OCI-LY1 (cell line): Measurements from ENCODE around the gene METTL8.

Source experiments
- H2AFZ ChIP-seq: fragments of 200-600 bp; sonication (generic), shearing (Covaris generic); 2 replicates; pipeline ENCODE4 v1.6.0; 2014; ENCODE audit warnings: antibody characterized with exemption, mild to moderate bottlenecking, low read length
- H3F3A ChIP-seq: fragments of 200-600 bp; sonication (generic), shearing (Covaris generic); 2 replicates; pipeline ENCODE4 v1.6.0; 2014; ENCODE audit warnings: mild to moderate bottlenecking, antibody characterized with exemption, low read length, moderate library complexity; ENCODE audit not compliant: insufficient read depth
- H3K27ac ChIP-seq: fragments of 200-600 bp; sonication (generic); 2 replicates; pipeline ENCODE4 v1.5.1; 2014; ENCODE audit warnings: low read length, mixed run types, mild to moderate bottlenecking, low read depth; ENCODE audit not compliant: poor library complexity, severe bottlenecking
- H3K27me3 ChIP-seq: fragments of 200-600 bp; sonication (generic); 2 replicates; pipeline ENCODE4 v1.6.0; 2014; ENCODE audit warnings: antibody characterized with exemption, mild to moderate bottlenecking, low read length, moderate library complexity; ENCODE audit not compliant: insufficient read depth
- H3K36me3 ChIP-seq: fragments of 200-600 bp; sonication (generic); 2 replicates; pipeline ENCODE4 v1.6.1; 2014; ENCODE audit warnings: mild to moderate bottlenecking, antibody characterized with exemption, low read length, moderate library complexity, mixed read lengths; ENCODE audit not compliant: insufficient read depth
- H3K4me1 ChIP-seq: fragments of 200-600 bp; sonication (generic); 2 replicates; pipeline ENCODE4 v1.5.1; 2014; ENCODE audit warnings: mild to moderate bottlenecking, low read length, moderate library complexity; ENCODE audit not compliant: insufficient read depth, severe bottlenecking
- H3K4me2 ChIP-seq: fragments of 200-600 bp; sonication (generic), shearing (Covaris generic); 2 replicates; pipeline ENCODE4 v1.6.1; 2014; ENCODE audit warnings: low read length
- H3K4me3 ChIP-seq: fragments of 200-600 bp; sonication (generic); 2 replicates; pipeline ENCODE4 v1.5.1; 2014; ENCODE audit warnings: low read length, low read depth, mild to moderate bottlenecking, mixed read lengths; ENCODE audit not compliant: poor library complexity, severe bottlenecking
- H3K79me2 ChIP-seq: fragments of 200-600 bp; shearing (Covaris generic); 2 replicates; pipeline ENCODE4 v1.6.1; 2016; ENCODE audit warnings: mixed run types, low read length, mixed read lengths; ENCODE audit not compliant: insufficient read depth
- H3K9ac ChIP-seq: fragments of 200-600 bp; sonication (generic), shearing (Covaris generic); 2 replicates; pipeline ENCODE4 v1.6.1; 2014; ENCODE audit warnings: mild to moderate bottlenecking, low read length, mixed read lengths
- H3K9me2 ChIP-seq: fragments of 200-600 bp; sonication (generic), shearing (Covaris generic); 2 replicates; pipeline ENCODE4 v1.6.1; 2014; ENCODE audit warnings: low read depth, mild to moderate bottlenecking, low read length, mixed read lengths
- H3K9me3 ChIP-seq: fragments of 200-600 bp; shearing (Covaris generic); 2 replicates; pipeline ENCODE4 v1.6.1; 2014; ENCODE audit warnings: low read length, mixed read lengths
- H4K20me1 ChIP-seq: fragments of 200-600 bp; sonication (generic), shearing (Covaris generic); 2 replicates; pipeline ENCODE4 v1.6.0; 2016; ENCODE audit warnings: mild to moderate bottlenecking, low read length; ENCODE audit not compliant: insufficient read depth
- CTCF ChIP-seq: fragments of 200-600 bp; sonication (generic), shearing (Covaris generic); IDR thresholded peaks from 2 replicates; pipeline ENCODE4 v1.5.1; 2017; ENCODE audit warnings: mild to moderate bottlenecking, antibody characterized with exemption, low read length, moderate library complexity, mixed read lengths
- EZH2 ChIP-seq: fragments of 200-600 bp; sonication (generic), shearing (Covaris generic); IDR thresholded peaks from 2 replicates; pipeline ENCODE4 v1.8.0; 2017; ENCODE audit warnings: borderline replicate concordance, mixed run types, mild to moderate bottlenecking, antibody characterized with exemption, low read length, moderate library complexity, mixed read lengths

Gene METTL8

GRCh38 chr2:171325886-171326585, 107.8 kb downstream of the METTL8 start:
- Histone ChIP-seq H3K36me3 (no peaks in the 10 kb centered on the region), H4K20me1 (no peaks in the 10 kb centered on the region), H3K27me3 (no peaks in the 10 kb centered on the region), H3K4me1 (peaks cover 91% of the 10 kb centered on the region), H3F3A (peaks cover 11% of the 10 kb centered on the region; the same call in 1 of the 2 replicates), H3K27ac (peak overlapping the region; percentile 98), H3K4me3 (peak overlapping the region; percentile 7), H3K9me2 (no peaks in the 10 kb centered on the region), H3K9me3 (no peaks in the 10 kb centered on the region), H3K4me2 (peak overlapping the region; percentile 57), H3K79me2 (no peaks in the 10 kb centered on the region), H2AFZ (no peak overlapping the region), H3K9ac (peak overlapping the region; percentile 39)
- TF ChIP-seq EZH2 (no peak), CTCF (no peak)

- Histone ChIP-seq H4K20me1 (no peaks in the 10 kb centered on the region), H3K9me3 (no peaks in the 10 kb centered on the region), H3K9ac (peak overlapping the region; percentile 58), H3K4me2 (peak overlapping the region; percentile 49), H3K36me3 (no peaks in the 10 kb centered on the region), H3K27me3 (no peaks in the 10 kb centered on the region), H3K27ac (peak overlapping the region; percentile 98), H3K9me2 (no peaks in the 10 kb centered on the region), H2AFZ (no peak overlapping the region), H3F3A (peaks cover 14% of the 10 kb centered on the region; the same call in 1 of the 2 replicates), H3K4me3 (peak overlapping the region; percentile 31), H3K4me1 (peaks cover 92% of the 10 kb centered on the region), H3K79me2 (no peaks in the 10 kb centered on the region)
- no peak for TF ChIP-seq EZH2
- TF ChIP-seq CTCF, result no peak
Observed at GRCh38 chr2:171323971-171324528, 109.7 kb downstream of the METTL8 start.

GRCh38 chr2:171322928-171323327, 110.9 kb downstream of the METTL8 start:
- Histone ChIP-seq H3K27ac (peak overlapping the region; percentile 98), H3K36me3 (no peaks in the 10 kb centered on the region), H2AFZ (no peak overlapping the region), H3K79me2 (no peaks in the 10 kb centered on the region), H3K9ac (peak overlapping the region; percentile 31), H3K9me3 (no peaks in the 10 kb centered on the region), H3K27me3 (no peaks in the 10 kb centered on the region), H3F3A (peaks cover 21% of the 10 kb centered on the region), H3K4me1 (peaks cover 100% of the 10 kb centered on the region), H4K20me1 (no peaks in the 10 kb centered on the region), H3K4me3 (peak overlapping the region; percentile 31), H3K9me2 (no peaks in the 10 kb centered on the region), H3K4me2 (peak overlapping the region; percentile 49)
- TF ChIP-seq EZH2, result no peak
